ENCODE results near the gene NXPH2.
"Not testable (repeated sequence)": the region's sequence is repeated elsewhere in the genome, so short reads cannot be mapped to it uniquely, and the experiment has no call there.

Gene NXPH2

DNA sequence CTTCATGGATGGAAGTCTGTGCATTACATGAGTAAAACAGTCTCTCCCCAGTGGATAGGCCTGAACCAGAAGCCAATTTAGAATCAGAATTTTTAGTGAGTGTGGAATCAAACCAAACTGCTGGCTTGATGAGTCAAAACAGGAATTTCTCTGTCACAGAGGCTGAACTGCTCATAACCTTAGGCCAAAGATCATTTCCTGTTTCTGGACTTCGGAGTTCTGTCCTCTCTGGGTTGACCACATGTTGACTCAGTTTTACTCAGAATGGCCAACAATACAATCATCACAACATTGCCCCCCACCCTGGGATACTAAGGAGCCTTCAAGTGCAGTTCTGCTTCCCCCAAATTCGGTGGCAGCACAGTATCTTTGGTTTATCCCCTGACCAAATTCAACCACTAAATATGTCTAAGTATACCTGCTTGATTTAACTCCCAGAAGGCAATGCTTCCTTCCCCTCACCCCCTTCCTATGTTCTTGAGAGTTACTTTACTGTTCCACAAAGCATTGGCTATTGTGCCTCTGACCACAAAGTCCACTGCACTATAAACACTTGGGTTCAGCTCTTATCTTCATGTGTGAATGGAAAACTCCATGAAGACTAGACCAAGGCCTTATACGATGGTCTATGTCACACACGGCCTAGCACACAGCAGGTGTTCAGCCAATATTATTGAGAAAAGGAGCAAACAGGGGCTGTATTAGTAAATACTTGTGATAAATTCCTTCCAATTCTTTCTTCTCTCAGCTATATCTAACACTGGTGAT lies 67.8 kb downstream of the NXPH2 start:
- in situ Hi-C loops (cut with MboI; ENCODE audit: low sequenced_read_pairs): no loop called here

- in situ Hi-C loops (cut with MboI; ENCODE audit: low sequenced_read_pairs): no loop called here
Measured at GRCh38 chr2:138711812-138712211, 68.4 kb downstream of the NXPH2 start.

DNA sequence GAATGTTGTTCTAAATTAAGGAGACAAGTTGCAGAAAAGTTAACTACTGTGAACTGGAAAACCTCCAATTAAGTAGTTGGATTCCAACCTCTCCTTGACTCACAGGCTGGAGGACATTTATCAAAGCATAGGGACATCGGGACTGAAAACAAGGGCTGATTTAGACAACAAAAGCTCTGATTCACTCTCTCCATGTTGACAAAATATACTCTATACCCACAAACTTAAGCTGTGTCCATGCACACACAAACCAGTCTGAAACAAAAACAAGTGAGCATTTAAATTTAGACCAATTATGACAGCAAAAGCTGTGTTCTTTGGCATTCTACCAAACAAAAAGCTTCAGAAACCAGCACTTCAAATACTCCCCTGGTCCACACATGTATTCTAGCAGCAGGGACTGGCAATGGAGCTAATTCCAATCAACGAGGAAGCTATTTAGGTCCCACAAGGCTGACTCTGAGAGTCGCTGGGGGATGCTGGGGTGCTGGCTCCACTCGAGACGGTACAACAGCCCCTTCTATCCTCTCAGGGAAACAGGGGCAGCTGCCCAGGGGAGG lies 71.4 kb downstream of the NXPH2 start:
- in situ Hi-C loops (cut with MboI; ENCODE audit: low sequenced_read_pairs): no loop called here

GRCh38 chr2:138707392-138708074 lies 72.7 kb downstream of the NXPH2 start:
- in situ Hi-C loops (cut with MboI; ENCODE audit: low sequenced_read_pairs): no loop called here

DNA sequence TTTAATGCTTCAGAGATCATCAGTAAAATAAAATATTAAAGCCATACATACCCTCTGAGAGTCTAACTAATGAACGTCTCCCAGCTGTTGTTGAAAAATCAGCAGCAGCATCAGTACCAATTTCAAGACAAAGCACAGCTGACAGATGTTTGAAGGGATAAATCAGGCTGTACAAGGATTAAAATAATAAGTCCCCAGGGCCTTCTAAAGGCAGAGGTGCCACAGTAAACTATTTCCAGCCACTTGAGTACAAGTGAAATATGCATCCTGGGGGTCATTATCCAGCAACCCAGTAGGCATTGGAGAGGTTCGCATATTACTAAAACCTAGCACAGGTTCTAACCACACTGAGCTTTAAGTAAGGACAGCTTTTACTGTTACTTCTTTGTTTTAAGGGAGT lies 76.9 kb downstream of the NXPH2 start:
- in situ Hi-C loops (cut with MboI; ENCODE audit: low sequenced_read_pairs): no loop called here

- in situ Hi-C loops (cut with MboI; ENCODE audit: low sequenced_read_pairs): no loop called here
Measured at GRCh38 chr2:138700716-138701115, 79.5 kb downstream of the NXPH2 start.

DNA sequence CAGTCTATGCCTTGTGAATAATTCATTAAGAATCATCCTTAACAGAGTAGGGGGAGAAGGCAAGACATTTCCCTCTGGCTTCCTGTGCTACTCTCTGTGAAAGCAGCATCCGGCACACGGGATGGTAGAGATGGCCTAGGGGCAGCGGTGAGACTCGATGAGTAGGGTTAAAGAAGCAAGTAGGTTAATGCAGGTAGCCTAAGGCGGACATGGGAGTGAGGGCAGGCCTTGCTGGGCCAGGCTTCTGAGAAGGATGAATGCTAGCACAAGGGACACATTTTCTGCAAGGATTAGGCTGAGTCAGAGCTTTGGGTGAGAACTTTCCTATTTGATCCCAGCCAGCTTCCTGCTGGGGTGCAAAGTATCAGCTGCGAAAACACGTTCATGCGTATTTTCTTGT lies 80.8 kb downstream of the NXPH2 start:
- in situ Hi-C loops (cut with MboI; ENCODE audit: low sequenced_read_pairs): no loop called here

- in situ Hi-C loops (cut with MboI; ENCODE audit: low sequenced_read_pairs): no loop called here
Measured at GRCh38 chr2:138698428-138698827, 81.8 kb downstream of the NXPH2 start.

DNA sequence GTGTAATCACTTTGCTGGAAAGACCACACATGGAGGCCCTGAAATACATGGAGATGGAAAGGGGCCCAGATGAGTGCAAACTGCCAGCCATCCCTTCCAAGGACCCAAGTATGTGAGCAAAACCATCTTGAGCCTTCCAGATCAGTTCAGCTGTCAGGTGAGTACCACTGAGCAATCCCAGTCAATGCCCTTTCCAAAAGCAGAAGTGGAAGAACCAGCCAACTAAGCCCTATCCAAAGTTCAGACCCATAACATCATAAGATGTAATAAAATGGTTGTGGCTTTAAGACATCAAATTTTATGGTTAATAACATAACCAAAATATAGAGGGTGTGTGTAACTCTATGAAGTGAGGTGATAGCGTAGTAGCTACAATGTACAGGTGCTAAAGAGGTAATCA lies 88.5 kb downstream of the NXPH2 start:
- in situ Hi-C loops (cut with MboI; ENCODE audit: low sequenced_read_pairs): no loop called here

- in situ Hi-C loops (cut with MboI; ENCODE audit: low sequenced_read_pairs): no loop called here
Measured at GRCh38 chr2:138689705-138690104, 90.5 kb downstream of the NXPH2 start.

DNA sequence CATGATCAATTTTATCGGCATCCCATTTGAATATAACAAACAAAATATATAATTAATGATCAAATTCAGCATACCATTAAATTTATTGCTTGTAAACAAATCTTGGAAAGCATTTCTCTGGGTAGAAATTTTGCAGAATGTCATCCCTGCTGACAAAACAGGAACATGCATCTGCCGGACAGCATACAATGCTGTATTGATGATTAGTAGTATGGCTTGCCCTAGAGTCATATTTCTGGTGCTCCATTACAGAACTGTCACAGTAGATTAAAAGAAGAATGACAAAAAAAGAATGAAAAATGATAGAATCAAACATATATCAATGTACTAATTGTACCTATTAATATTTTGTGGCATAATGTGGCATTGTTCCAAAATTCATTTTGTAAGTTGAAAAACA lies 98.0 kb downstream of the NXPH2 start:
- in situ Hi-C loops (cut with MboI; ENCODE audit: low sequenced_read_pairs): no loop called here

GRCh38 chr2:138677221-138677620 lies 103.0 kb downstream of the NXPH2 start:
- in situ Hi-C loops (cut with MboI; ENCODE audit: low sequenced_read_pairs): no loop called here

GRCh38 chr2:138676619-138677021 lies 103.6 kb downstream of the NXPH2 start:
- in situ Hi-C loops (cut with MboI; ENCODE audit: low sequenced_read_pairs): no loop called here

DNA sequence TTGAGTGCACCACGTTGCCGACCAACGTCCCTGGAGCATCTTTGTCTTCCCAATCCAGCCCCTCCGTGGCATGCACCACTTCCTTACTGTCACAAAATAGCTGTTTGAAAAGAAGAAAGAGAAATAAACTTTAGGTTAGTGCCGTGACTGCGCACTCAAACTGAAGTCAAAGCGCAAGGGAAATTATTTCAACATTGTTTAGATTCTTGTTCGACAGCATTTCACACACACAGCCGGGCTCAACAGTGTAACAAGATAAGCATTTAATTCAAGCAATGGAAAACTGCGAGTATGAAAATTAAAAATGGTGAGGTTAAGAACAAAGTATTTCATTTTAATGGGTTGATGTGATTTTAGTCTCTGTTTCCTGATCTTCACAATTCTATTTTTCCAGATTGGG lies 108.6 kb downstream of the NXPH2 start:
- in situ Hi-C loops (cut with MboI; ENCODE audit: low sequenced_read_pairs): no loop called here

DNA sequence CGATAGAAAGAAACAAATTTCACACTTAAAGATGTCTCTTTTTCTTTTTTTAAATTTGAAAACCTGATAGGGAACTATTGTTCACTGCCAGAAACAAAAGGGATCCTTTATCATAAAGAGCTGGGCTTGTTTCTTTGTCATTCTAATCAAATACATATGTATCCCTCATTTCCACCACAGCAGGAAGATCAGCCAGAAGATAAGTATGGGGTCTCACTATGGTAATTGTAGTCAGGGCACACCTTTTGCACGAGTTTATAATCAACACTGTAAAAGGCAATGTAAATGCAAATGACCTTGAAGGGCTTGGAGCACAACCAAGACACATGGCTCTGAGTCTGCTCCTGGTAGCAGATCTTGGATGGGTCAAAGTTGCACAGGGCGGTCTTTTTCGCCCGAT lies 109.5 kb downstream of the NXPH2 start:
- in situ Hi-C loops (cut with MboI; ENCODE audit: low sequenced_read_pairs): no loop called here

GRCh38 chr2:138665937-138666336 lies 114.3 kb downstream of the NXPH2 start:
- in situ Hi-C loops (cut with MboI; ENCODE audit: low sequenced_read_pairs): no loop called here

DNA sequence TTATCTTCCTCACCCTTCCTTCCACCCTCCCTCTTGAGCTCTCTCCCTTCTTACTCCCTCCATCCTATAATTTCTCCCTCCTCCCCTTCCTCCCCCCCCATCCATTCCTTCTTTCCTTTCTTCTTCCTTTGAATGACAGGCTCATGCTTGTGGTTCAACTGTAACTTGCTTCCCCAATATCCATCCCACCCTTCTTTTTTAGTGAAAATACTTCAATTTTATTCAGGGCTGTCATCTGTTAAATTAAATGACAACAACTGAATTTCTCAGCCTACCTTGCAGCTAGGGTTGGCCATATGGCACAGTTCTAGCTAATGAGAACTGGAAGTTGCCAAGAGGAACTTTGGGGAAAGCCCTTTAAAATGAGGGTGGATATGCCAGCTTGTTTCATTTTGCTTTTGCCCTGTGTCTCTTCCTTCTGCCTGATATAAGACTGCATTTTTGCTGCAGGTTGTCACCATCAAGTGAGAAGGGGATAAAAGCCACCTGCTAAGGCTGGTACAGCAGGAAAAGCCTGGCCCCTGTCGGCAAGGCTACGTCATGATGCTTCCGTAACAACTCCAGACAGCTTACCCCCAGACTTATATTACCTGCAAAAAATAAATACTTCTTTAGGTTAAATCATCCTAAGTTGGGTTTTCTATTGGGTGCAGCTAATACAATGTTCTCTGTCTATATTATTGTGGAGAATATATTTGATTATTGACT lies 121.8 kb downstream of the NXPH2 start:
- in situ Hi-C loops (cut with MboI; ENCODE audit: low sequenced_read_pairs): no loop called here

DNA sequence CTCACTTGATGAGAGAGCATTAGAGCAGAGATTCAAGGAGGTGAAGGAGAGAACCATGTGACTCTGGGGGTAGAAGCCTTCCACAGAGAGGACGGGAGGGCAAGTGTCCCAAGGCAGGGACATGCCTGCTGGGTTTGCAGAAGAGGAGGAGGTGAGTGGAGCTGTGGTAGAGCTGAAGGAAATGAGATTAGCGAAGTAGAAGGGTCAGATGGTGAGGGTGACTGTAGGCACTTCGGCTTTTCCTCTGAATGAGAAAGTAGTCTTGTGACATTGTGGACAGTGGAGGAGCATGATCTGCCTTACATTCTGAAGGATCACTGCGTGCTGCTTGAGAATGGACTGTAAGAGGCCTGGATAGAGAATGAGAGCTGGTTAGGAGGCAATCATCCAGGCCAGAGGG lies 126.0 kb downstream of the NXPH2 start:
- in situ Hi-C loops (cut with MboI; ENCODE audit: low sequenced_read_pairs): no loop called here

DNA sequence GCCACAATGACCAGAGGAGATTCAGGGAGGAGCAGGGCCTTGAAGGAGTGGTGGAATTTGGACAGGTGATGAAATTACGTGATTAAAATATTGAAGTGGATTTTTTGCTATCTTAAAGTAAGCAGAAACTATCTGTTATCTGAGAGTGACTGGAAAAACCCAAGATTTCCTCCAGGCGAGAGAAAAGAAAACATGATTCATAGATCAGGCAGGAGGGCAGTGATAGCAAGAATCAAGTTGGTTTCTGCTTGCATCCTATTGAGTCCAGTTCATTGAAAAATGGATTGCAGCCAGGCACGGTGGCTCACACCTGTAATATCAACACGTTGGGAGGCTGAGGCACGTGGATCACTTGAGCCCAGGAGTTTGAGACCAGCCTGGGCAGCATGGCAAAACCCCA lies 127.8 kb downstream of the NXPH2 start:
- in situ Hi-C loops (cut with MboI; ENCODE audit: low sequenced_read_pairs): no loop called here

DNA sequence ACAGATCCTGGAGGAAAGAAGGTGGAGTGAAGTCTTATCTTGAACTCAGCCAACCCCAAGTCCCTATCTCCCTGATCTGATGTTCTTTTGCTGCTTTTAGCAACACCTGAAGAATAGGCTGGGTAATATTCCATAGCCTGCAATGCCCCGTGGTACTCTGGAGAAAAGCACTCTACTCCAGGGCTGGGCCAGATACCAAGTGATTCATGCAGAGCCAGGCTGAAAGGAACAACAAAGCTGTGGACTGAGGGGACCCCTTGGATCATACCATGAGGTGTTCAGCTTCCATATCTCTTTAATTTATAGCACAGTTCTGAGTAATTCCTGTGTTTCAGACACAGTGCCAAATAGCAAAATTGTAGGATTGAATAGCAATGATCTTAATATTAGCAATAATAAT lies 130.6 kb downstream of the NXPH2 start:
- in situ Hi-C loops (cut with MboI; ENCODE audit: low sequenced_read_pairs): no loop called here

DNA sequence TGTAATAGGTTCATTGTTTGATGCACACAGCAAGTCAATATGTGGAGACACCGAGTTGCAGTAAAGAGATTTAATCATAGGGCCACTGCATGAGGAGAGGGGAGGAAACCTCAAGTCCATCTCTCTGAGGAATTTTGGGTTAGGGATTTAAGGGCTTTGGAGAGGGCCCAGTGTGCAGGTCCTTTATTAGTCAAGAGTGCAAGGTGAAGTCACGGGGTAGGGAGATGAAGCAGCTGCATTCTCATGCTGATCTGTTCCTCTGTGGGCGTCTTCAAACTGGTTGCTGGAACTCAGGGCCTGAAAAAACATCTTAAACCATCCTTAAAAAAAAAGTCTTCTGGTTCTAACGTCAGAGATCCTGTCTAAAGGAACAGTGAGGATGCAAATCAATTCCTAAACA lies 131.6 kb downstream of the NXPH2 start:
- in situ Hi-C loops (cut with MboI; ENCODE audit: low sequenced_read_pairs): no loop called here

DNA sequence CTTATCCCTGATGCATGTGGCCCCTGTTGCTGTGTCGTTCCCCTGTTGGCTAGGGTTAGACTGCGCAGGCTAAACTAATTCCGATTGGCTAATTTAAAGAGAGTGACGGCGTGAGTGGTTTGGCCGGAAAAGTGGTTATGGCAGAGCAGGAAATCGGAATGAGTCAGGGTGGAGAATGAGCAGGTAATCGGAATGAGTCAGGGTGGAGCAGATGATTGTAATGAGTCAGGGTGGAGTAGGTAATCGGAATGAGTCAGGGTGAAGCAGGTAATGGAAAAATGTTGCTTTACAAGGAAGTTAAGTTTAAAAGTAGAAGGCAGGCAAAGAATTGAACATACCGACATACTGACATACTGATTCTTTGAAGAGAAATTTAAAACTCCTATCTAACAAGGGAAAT lies 135.4 kb downstream of the NXPH2 start:
- in situ Hi-C loops (cut with MboI; ENCODE audit: low sequenced_read_pairs): not testable (repeated sequence)

Measured in hTERT RPE-1 (cell line).